Measurements from ENCODE around the gene NUBP2.

The NUBP2 gene

DNA sequence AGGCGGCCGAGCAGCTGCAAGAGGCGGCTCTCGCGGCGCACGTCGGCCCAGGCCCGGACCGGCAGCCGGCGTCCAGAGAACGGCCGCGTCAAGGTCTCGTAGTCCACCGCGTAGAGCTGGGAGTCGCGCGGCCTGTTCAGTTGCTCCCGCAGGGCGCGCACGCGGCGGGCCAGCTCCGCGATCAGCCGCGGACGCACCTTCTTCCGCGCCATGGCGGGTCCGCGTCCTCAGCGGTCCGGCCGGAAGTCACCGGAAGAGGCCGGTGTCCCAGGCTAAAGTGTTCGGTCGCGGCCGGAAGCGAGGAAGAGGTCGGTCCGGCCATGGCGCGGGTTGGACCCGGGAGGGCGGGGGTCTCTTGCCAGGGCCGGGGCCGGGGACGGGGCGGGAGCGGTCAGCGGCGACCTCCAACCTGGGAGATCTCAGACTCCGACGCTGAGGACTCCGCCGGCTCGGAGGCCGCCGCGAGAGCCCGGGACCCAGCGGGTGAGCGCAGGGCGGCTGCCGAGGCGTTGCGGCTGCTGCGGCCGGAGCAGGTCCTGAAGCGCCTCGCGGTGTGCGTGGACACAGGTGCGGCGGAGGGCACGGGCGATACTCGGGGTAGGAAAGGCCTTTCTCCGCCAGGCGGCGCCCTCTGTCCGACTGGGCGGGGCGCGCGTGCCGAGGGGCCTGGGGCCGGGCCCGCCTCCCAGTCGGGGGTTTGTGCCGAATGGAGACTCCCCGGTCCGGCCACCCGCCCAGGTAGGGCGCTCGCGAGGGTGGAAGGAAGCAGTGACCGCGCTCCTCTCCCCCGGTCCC, 9.7 kb upstream of the NUBP2 start, which contains the start of gene MRPS34 (continued):
- TF ChIP-seq ZNF561 (tag by site-specific recombination; IDR thresholded peaks at IDR 0.05; ENCODE audit: borderline replicate concordance): peak; percentile 83
- TF ChIP-seq, protein P1, sequence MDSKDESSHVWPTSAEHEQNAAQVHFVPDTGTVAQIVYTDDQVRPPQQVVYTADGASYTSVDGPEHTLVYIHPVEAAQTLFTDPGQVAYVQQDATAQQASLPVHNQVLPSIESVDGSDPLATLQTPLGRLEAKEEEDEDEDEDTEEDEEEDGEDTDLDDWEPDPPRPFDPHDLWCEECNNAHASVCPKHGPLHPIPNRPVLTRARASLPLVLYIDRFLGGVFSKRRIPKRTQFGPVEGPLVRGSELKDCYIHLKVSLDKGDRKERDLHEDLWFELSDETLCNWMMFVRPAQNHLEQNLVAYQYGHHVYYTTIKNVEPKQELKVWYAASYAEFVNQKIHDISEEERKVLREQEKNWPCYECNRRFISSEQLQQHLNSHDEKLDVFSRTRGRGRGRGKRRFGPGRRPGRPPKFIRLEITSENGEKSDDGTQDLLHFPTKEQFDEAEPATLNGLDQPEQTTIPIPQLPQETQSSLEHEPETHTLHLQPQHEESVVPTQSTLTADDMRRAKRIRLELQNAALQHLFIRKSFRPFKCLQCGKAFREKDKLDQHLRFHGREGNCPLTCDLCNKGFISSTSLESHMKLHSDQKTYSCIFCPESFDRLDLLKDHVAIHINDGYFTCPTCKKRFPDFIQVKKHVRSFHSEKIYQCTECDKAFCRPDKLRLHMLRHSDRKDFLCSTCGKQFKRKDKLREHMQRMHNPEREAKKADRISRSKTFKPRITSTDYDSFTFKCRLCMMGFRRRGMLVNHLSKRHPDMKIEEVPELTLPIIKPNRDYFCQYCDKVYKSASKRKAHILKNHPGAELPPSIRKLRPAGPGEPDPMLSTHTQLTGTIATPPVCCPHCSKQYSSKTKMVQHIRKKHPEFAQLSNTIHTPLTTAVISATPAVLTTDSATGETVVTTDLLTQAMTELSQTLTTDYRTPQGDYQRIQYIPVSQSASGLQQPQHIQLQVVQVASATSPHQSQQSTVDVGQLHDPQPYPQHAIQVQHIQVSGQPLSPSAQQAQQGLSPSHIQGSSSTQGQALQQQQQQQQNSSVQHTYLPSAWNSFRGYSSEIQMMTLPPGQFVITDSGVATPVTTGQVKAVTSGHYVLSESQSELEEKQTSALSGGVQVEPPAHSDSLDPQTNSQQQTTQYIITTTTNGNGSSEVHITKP (tag by site-specific recombination; IDR thresholded peaks at IDR 0.05): peak; percentile 50
- peak; percentile 83 for TF ChIP-seq ZNF501 (tag by site-specific recombination; IDR thresholded peaks at IDR 0.05)
- peak; percentile 65 for TF ChIP-seq SP2 (tag by site-specific recombination; IDR thresholded peaks at IDR 0.05)
- TF ChIP-seq ZNF146 (tag by site-specific recombination; IDR thresholded peaks at IDR 0.05): peak; percentile 76
- no peak for TF ChIP-seq ZNF792 (tag by site-specific recombination; IDR thresholded peaks at IDR 0.05)
- no peak for TF ChIP-seq ZNF274 (IDR thresholded peaks at IDR 0.05; ENCODE audit: low read length)
- no peak for TF ChIP-seq ZNF274 (tag by site-specific recombination; IDR thresholded peaks at IDR 0.05; ENCODE audit: borderline replicate concordance)
- TF ChIP-seq GLI4 (tag by site-specific recombination; IDR thresholded peaks at IDR 0.05): no peak
- no peak for TF ChIP-seq ZNF23 (tag by site-specific recombination; IDR thresholded peaks at IDR 0.05; ENCODE audit: borderline replicate concordance)
- TF ChIP-seq TCF7L2 (IDR thresholded peaks at IDR 0.05; ENCODE audit: borderline replicate concordance, low read depth, low read length): no peak
- TF ChIP-seq ZNF341 (tag by site-specific recombination; IDR thresholded peaks at IDR 0.05; ENCODE audit: low read depth): no peak
- TF ChIP-seq ZBTB11 (tag by site-specific recombination; conservative IDR thresholded peaks at IDR 0.05; ENCODE audit: low read depth): peak; percentile 99
- TF ChIP-seq ZNF148 (tag by site-specific recombination; IDR thresholded peaks at IDR 0.05; ENCODE audit: borderline replicate concordance): peak; percentile 70; the same call in 1 of the 2 replicates
- no peak for TF ChIP-seq ZNF626 (tag by site-specific recombination; IDR thresholded peaks at IDR 0.05)
- peak; percentile 70 for TF ChIP-seq INSM2 (tag by site-specific recombination; IDR thresholded peaks at IDR 0.05)
- no peak for TF ChIP-seq MEIS1 (CRISPR knock-in tag; IDR thresholded peaks at IDR 0.05; ENCODE audit: borderline replicate concordance)
- TF ChIP-seq ZNF585B (tag by site-specific recombination; IDR thresholded peaks at IDR 0.05): no peak
- TF ChIP-seq RBAK (tag by site-specific recombination; IDR thresholded peaks at IDR 0.05): no peak
- TF ChIP-seq SALL2 (tag by site-specific recombination; IDR thresholded peaks at IDR 0.05; ENCODE audit: borderline replicate concordance): no peak
- TF ChIP-seq, protein P2, sequence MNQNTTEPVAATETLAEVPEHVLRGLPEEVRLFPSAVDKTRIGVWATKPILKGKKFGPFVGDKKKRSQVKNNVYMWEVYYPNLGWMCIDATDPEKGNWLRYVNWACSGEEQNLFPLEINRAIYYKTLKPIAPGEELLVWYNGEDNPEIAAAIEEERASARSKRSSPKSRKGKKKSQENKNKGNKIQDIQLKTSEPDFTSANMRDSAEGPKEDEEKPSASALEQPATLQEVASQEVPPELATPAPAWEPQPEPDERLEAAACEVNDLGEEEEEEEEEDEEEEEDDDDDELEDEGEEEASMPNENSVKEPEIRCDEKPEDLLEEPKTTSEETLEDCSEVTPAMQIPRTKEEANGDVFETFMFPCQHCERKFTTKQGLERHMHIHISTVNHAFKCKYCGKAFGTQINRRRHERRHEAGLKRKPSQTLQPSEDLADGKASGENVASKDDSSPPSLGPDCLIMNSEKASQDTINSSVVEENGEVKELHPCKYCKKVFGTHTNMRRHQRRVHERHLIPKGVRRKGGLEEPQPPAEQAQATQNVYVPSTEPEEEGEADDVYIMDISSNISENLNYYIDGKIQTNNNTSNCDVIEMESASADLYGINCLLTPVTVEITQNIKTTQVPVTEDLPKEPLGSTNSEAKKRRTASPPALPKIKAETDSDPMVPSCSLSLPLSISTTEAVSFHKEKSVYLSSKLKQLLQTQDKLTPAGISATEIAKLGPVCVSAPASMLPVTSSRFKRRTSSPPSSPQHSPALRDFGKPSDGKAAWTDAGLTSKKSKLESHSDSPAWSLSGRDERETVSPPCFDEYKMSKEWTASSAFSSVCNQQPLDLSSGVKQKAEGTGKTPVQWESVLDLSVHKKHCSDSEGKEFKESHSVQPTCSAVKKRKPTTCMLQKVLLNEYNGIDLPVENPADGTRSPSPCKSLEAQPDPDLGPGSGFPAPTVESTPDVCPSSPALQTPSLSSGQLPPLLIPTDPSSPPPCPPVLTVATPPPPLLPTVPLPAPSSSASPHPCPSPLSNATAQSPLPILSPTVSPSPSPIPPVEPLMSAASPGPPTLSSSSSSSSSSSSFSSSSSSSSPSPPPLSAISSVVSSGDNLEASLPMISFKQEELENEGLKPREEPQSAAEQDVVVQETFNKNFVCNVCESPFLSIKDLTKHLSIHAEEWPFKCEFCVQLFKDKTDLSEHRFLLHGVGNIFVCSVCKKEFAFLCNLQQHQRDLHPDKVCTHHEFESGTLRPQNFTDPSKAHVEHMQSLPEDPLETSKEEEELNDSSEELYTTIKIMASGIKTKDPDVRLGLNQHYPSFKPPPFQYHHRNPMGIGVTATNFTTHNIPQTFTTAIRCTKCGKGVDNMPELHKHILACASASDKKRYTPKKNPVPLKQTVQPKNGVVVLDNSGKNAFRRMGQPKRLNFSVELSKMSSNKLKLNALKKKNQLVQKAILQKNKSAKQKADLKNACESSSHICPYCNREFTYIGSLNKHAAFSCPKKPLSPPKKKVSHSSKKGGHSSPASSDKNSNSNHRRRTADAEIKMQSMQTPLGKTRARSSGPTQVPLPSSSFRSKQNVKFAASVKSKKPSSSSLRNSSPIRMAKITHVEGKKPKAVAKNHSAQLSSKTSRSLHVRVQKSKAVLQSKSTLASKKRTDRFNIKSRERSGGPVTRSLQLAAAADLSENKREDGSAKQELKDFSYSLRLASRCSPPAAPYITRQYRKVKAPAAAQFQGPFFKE (tag by site-specific recombination; IDR thresholded peaks at IDR 0.05; ENCODE audit: borderline replicate concordance): no peak
- no peak for TF ChIP-seq ZNF174 (tag by site-specific recombination; IDR thresholded peaks at IDR 0.05)

All from HEK293 (cell line).